Pancreas (tissue), 10 donors: ENCODE data around the gene PIWIL1. TPM values are rescaled to one million over a fixed set of nuclear protein-coding genes. Genes with fewer than 3 reads are reported as not detected.

ENCODE experiments used
- ATAC-seq, 4 donors: fragments of 200-7000 bp; cut with Tn5 transposase; one replicate each; pipeline versions ENCODE4 v1.8.0 to v1.9.1; 2020; ENCODE audit warnings: mild to moderate bottlenecking in 4 of 4, moderate library complexity in 4 of 4
- DNase-seq, 6 donors: peaks; one replicate each; pipeline ENCODE4 v3.0.0-alpha.2; 2020
- FAIRE-seq: peaks from 2 replicates; lab custom pipeline; 2012; peaks lifted over from hg19 to GRCh38; lab: Jason Lieb, UNC
- H3K27ac ChIP-seq, 4 donors: fragments of 200-600 bp; sonication (generic); 1 replicate in 3 of 4; 2 replicates in 1 of 4; pipeline versions ENCODE4 v1.5.0 to v1.8.0; 2020
- H3K27me3 ChIP-seq, 4 donors: fragments of 200-600 bp; one replicate each; pipeline ENCODE4 v1.8.0; 2021
- H3K36me3 ChIP-seq, 3 donors: fragments of 200-600 bp; sonication (generic) in 1 of 3; one replicate each; pipeline versions ENCODE4 v1.5.0 to v1.8.0; 2020 to 2021
- H3K4me1 ChIP-seq, 3 donors: fragments of 200-600 bp; one replicate each; pipeline ENCODE4 v1.8.0; 2021
- H3K4me3 ChIP-seq, 4 donors: fragments of 200-600 bp; sonication (generic) in 2 of 4; one replicate each; pipeline versions ENCODE4 v1.5.0 to v1.8.0; 2020 to 2021
- H3K9me3 ChIP-seq, 4 donors: fragments of 200-600 bp; one replicate each; pipeline ENCODE4 v1.8.0; 2021
- WGBS, 2 donors: extraction: QIAGEN DNeasy Blood & Tissue Kit; methylation state at CpG; one replicate each; pipeline ENCODE4 v1.1.7; 2013; 5-methylcytosine and 5-hydroxymethylcytosine counted together
- intact Hi-C, 3 donors: fragments of 100-400 bp; cut with DNase I; formaldehyde crosslinking; loops; one replicate each; pipeline versions ENCODE4 v1.11.1 to v1.14.2; 2022
- polyA plus RNA-seq, 2 donors: library from polyadenylated mRNA; stranded (reverse); fragments of 200-250 nt; gene quantifications; one replicate each; pipeline ENCODE4 v1.2.3, GENCODE V29; 2013
- total RNA-seq, 6 donors: library from RNA; stranded (reverse); fragmentation: NEBNext Ultra II Directional in 4 of 6; extraction: Animal tissue kit (Norgen Biotek cat#: 25700) in 4 of 6; gene quantifications; one replicate each; pipeline versions ENCODE4 v1.2.1 to v1.2.4, GENCODE V29; 2021 to 2023
- TF ChIP-seq, protein P1 (sequence below), 4 donors: fragments of 200-600 bp; sonication (generic) in 3 of 4; IDR thresholded peaks; one replicate each; pipeline versions ENCODE4 v1.5.0 to v1.8.0; 2021; ENCODE audit warnings: antibody characterized with exemption in 4 of 4
- donor health status: healthy with polysubstance abuse.
- donor health status: DM: no; HTN: no; CAD: no; lungs with moderate emphysema.
- donor health status: DM: no; HTN: no; CAD: no.
- donor health status: control.
- donor health status: control.
- donor health status: Bipolar disorder and iron deficiency.
- donor health status: DM: yes; HTN: yes; CAD: no.
- donor health status: DM: no; HTN: no; CAD: no.
- donor health status: DM: no; HTN: no; CAD: no.
- donor health status: DM: yes; HTN: yes; CAD: no.

Gene PIWIL1
- not detected for total RNA-seq
- polyA plus RNA-seq = not detected

DNA sequence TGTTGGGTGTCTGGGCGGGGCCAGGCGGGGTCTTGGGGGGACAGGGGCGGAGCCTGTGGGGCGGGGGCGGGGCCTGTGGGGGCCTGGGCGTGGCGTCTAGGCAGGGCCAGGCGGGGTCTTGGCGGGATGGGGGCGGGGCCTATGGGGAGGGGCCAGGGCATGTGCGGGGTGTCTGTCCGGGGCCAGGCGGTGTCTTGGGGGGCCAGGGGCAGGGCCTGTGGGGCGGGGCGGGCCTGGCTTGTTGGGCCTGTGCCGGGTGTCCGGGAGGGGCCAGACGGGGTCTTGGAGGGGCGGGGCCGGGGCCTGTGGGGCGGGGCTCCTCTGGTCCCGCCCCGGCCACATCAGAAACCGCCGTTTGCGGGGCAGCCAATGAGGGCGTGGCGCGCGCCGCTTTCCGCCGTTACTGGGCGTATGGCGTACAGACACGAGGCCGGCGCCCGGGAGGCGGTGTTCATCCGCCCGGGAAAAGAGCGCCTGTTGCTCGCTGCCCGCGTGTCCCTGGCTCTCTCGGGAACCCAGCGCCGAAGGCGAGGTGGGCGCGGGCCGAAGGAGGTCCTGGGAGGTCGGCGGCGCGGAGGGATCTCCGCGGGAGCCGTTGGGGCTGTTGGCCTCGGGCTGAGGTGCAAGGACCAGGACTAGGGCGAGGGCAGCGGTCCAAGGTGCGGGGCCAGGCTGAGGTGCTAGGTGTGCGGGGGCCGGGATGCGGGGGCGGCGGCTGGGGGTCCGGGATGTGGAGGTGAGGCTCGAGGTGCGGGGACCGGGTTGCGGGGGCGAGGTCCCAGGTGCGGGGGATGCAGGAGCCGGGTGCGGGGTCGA is at the start of gene PIWIL1:
PIWIL1 (plus strand) TSS at position 400 of the 816 bp plus-strand sequence. CDS start 4,705 bp downstream, outside the sequence.
- Histone ChIP-seq H3K27me3 (peaks cover 0 to 11% (median 0%) of the 10 kb centered on the region in 4 donors), H3K4me3 (no peak within 1 kb of the TSS), H3K36me3 (no peaks in the 10 kb centered on the region), H3K27ac (no peak within 1 kb of the TSS), H3K4me1 (no peaks in the 10 kb centered on the region), H3K9me3 (no peaks in the 10 kb centered on the region)
- ATAC-seq (no peak), DNase-seq (peak in 1 of 6 donors; percentile 79), FAIRE-seq (no peak)
- WGBS, 2 donors = 50 to 75% methylated on average over 61 to 79 of the region's 79 CpGs
- intact Hi-C loops = loop anchor here in 1 of 3 donors (10.0 kb wide), 1 partner anchor 293 kb away; no protein-coding TSS in a partner anchor
- TF ChIP-seq, protein P1, sequence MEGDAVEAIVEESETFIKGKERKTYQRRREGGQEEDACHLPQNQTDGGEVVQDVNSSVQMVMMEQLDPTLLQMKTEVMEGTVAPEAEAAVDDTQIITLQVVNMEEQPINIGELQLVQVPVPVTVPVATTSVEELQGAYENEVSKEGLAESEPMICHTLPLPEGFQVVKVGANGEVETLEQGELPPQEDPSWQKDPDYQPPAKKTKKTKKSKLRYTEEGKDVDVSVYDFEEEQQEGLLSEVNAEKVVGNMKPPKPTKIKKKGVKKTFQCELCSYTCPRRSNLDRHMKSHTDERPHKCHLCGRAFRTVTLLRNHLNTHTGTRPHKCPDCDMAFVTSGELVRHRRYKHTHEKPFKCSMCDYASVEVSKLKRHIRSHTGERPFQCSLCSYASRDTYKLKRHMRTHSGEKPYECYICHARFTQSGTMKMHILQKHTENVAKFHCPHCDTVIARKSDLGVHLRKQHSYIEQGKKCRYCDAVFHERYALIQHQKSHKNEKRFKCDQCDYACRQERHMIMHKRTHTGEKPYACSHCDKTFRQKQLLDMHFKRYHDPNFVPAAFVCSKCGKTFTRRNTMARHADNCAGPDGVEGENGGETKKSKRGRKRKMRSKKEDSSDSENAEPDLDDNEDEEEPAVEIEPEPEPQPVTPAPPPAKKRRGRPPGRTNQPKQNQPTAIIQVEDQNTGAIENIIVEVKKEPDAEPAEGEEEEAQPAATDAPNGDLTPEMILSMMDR (IDR thresholded peaks at IDR 0.05) = no peak

DNA sequence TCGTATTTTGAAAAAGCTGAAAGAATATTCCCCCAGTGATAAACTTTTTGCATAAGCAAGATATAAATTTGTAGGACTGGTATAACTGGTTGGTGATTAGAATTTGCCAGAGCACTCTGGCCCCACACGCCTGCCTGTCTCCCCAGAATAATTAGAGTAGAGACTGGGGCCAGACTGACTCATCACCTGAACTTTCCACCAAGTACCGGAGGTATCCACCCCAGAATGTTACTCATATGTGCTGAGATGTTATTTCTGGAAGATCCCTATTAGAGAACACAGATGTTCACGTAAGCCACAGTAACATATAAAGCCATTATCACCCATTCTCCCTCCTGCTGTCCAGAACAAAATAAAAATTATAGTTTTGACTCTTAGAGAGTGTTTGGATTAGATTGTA is 49.5 kb upstream of the PIWIL1 start:
- no peak for FAIRE-seq
- ATAC-seq = no peak
- H3K4me3 ChIP-seq = no peak overlapping the region
- TF ChIP-seq, protein P1 (IDR thresholded peaks at IDR 0.05) = no peak
- no peaks in the 10 kb centered on the region for H3K9me3 ChIP-seq
- no peaks in the 10 kb centered on the region for H3K36me3 ChIP-seq
- no peak overlapping the region for H3K27ac ChIP-seq
- H3K4me1 ChIP-seq = no peaks in the 10 kb centered on the region
- 43 to 46% methylated on average over 4 of the region's 4 CpGs for WGBS, 2 donors
- H3K27me3 ChIP-seq = no peaks in the 10 kb centered on the region
- DNase-seq = no peak
- intact Hi-C loops = no loop called here

DNA sequence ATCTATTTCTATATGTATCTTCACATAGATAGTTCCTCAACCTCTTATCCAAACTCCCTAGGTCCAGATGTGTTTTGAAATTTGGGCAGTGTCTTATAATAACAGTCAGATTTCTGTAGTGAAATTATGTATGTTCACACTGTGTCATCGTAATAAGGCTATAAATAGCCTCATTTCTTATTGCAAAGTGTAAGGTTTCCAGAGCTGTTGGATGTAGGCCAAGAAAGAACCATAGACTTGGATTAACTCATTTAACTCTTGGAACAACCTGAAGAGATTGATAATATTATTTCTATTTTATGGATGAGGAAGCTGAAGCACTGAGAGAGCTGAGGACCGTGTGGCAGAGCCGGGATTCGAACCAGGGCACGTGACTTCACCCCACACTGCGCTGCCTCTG is 49.0 kb upstream of the PIWIL1 start:
- Histone ChIP-seq H3K4me3 (no peak overlapping the region), H3K4me1 (no peaks in the 10 kb centered on the region), H3K27ac (no peak overlapping the region), H3K9me3 (no peaks in the 10 kb centered on the region), H3K27me3 (no peaks in the 10 kb centered on the region), H3K36me3 (no peaks in the 10 kb centered on the region)
- TF ChIP-seq, protein P1 (IDR thresholded peaks at IDR 0.05) = no peak
- FAIRE-seq (no peak), ATAC-seq (no peak), DNase-seq (no peak)
- 68 to 76% methylated on average over 6 of the region's 6 CpGs for WGBS, 2 donors
- intact Hi-C loops = no loop called here

DNA sequence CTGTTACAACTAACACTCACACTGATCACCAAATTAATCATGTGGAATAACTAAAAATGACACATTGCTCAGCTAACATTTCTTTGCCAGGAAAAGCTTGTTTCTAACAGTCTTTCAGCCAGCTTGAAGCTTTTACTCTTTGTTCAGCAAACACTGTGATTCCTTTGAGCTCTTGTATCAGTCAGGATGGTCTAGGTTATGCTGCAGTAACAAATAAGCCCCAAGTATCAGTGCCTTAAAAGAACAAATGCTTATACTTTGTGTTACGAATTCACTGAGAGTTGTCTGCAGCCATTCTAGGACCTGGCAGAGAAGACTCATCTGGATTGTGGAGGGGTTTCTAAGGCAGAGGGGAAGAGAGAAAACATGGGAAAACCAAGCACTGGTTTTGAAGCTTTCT is 47.6 kb upstream of the PIWIL1 start:
- Histone ChIP-seq H3K27me3 (no peaks in the 10 kb centered on the region), H3K4me1 (no peaks in the 10 kb centered on the region), H3K4me3 (no peak overlapping the region), H3K9me3 (no peaks in the 10 kb centered on the region), H3K36me3 (no peaks in the 10 kb centered on the region), H3K27ac (no peak overlapping the region)
- TF ChIP-seq, protein P1 (IDR thresholded peaks at IDR 0.05) = no peak
- intact Hi-C loops = no loop called here
- 55 to 64% methylated on average over 1 of the region's 1 CpG for WGBS, 2 donors
- FAIRE-seq = no peak
- no peak for DNase-seq
- no peak for ATAC-seq
